ENCODE results near the gene RASA3. TPM values are rescaled to one million over a fixed set of nuclear protein-coding genes. Genes with fewer than 3 reads are reported as not detected.

RASA3 gene
- total RNA-seq, 1 donor from 2014 or later = 2.9 TPM

DNA sequence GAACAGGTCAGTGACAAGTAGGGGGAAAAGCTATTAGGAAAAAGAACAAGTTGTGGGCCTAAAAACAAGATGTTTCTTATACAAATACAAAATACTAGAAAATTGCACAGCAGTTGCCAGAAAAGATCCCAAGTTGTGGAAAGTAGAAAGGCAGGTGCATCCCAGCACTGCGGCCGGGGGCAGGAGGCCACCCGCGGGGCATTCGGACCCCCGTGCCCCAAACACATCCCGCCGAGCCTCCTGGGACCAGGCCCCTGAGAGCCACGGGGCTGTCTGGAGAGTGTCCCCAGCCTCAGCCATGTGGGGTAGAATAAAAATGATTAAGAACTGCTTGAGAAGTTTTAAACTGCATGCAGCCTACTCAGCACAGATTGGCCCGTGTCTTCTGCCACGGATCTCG is 11.4 kb downstream of the RASA3 start:
- no peak for DNase-seq (ENCODE audit: low spot score)
- Mint-ChIP-seq H3K36me3 (no peaks in the 10 kb centered on the region), H3K9me3 (no peaks in the 10 kb centered on the region), H3K4me3 (peak overlapping the region; percentile 69), H3K27ac (peak overlapping the region; percentile 81), H3K4me1 (peaks cover 56% of the 10 kb centered on the region), H3K27me3 (ENCODE audit: insufficient read depth, low read depth) (peaks cover under 1% of the 10 kb centered on the region)
- peaks cover 25% of the 10 kb centered on the region for H3K4me1 ChIP-seq
- H3K27me3 ChIP-seq = peaks cover 8% of the 10 kb centered on the region
- peaks cover 33% of the 10 kb centered on the region for H3F3A ChIP-seq (ENCODE audit: low read depth)
- H3K4me3 ChIP-seq = no peak overlapping the region
- H3K9me3 ChIP-seq (ENCODE audit: low read depth) = no peaks in the 10 kb centered on the region
- H4K20me1 ChIP-seq (ENCODE audit: low read depth) = peaks cover 5% of the 10 kb centered on the region
- H2AFZ ChIP-seq (replicated peaks) = no peak overlapping the region
- no peak overlapping the region for H3K27ac ChIP-seq
- no peak overlapping the region for H3K4me2 ChIP-seq
- H3K36me3 ChIP-seq = no peaks in the 10 kb centered on the region
- no peak overlapping the region for H3K9ac ChIP-seq
- TF ChIP-seq EZH2 (IDR thresholded peaks at IDR 0.05) (no peak), EZH2phosphoT487 (IDR thresholded peaks at IDR 0.05) (no peak)
- TF ChIP-seq, protein P1, sequence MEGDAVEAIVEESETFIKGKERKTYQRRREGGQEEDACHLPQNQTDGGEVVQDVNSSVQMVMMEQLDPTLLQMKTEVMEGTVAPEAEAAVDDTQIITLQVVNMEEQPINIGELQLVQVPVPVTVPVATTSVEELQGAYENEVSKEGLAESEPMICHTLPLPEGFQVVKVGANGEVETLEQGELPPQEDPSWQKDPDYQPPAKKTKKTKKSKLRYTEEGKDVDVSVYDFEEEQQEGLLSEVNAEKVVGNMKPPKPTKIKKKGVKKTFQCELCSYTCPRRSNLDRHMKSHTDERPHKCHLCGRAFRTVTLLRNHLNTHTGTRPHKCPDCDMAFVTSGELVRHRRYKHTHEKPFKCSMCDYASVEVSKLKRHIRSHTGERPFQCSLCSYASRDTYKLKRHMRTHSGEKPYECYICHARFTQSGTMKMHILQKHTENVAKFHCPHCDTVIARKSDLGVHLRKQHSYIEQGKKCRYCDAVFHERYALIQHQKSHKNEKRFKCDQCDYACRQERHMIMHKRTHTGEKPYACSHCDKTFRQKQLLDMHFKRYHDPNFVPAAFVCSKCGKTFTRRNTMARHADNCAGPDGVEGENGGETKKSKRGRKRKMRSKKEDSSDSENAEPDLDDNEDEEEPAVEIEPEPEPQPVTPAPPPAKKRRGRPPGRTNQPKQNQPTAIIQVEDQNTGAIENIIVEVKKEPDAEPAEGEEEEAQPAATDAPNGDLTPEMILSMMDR (IDR thresholded peaks at IDR 0.05) = no peak
- H3K79me2 ChIP-seq (ENCODE audit: low read depth) = no peaks in the 10 kb centered on the region

DNA sequence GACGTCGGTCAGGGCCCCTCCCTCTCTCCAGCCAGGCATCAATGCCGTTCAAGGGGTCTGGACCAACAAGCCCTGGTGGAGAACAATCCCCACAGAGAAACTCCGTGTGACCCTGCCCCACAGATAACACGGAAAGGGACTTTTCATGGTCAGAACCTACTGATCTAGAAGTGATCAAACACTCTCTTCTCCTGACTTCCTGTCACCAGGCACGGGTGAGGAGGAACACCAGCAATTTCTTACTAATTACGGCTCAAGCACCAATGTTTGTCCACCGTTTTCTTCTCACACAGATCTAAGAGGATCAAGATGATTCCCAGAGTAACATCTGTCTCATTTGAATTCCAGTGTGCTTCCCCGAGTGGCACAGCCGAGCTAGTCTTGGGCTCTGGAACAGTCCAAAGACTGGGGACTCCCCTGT is 11.8 kb downstream of the RASA3 start:
- Mint-ChIP-seq H3K27me3 (ENCODE audit: insufficient read depth, low read depth) (no peaks in the 10 kb centered on the region), H3K36me3 (peaks cover 1% of the 10 kb centered on the region), H3K4me3 (peak overlapping the region; percentile 69), H3K4me1 (peaks cover 59% of the 10 kb centered on the region), H3K9me3 (no peaks in the 10 kb centered on the region), H3K27ac (peak overlapping the region; percentile 81)
- H3F3A ChIP-seq (ENCODE audit: low read depth) = peaks cover 36% of the 10 kb centered on the region
- no peak overlapping the region for H3K27ac ChIP-seq
- H3K4me2 ChIP-seq = no peak overlapping the region
- H4K20me1 ChIP-seq (ENCODE audit: low read depth) = peaks cover 5% of the 10 kb centered on the region
- peaks cover 8% of the 10 kb centered on the region for H3K27me3 ChIP-seq
- no peak overlapping the region for H3K4me3 ChIP-seq
- peaks cover 25% of the 10 kb centered on the region for H3K4me1 ChIP-seq
- H2AFZ ChIP-seq (replicated peaks) = no peak overlapping the region
- H3K36me3 ChIP-seq = no peaks in the 10 kb centered on the region
- H3K9ac ChIP-seq = no peak overlapping the region
- no peaks in the 10 kb centered on the region for H3K9me3 ChIP-seq (ENCODE audit: low read depth)
- DNase-seq (ENCODE audit: low spot score) = no peak
- no peak for TF ChIP-seq EZH2phosphoT487 (IDR thresholded peaks at IDR 0.05)
- no peak for TF ChIP-seq EZH2 (IDR thresholded peaks at IDR 0.05)
- TF ChIP-seq, protein P1 (IDR thresholded peaks at IDR 0.05) = no peak
- H3K79me2 ChIP-seq (ENCODE audit: low read depth) = no peaks in the 10 kb centered on the region

- Histone ChIP-seq H3K27me3 (peaks cover 8% of the 10 kb centered on the region), H4K20me1 (ENCODE audit: low read depth) (peaks cover 5% of the 10 kb centered on the region), H3K36me3 (no peaks in the 10 kb centered on the region), H3K4me2 (peak overlapping the region; percentile 50), H3K79me2 (ENCODE audit: low read depth) (no peaks in the 10 kb centered on the region), H3K27ac (no peak overlapping the region), H2AFZ (replicated peaks) (no peak overlapping the region), H3K9ac (no peak overlapping the region), H3K4me3 (no peak overlapping the region), H3F3A (ENCODE audit: low read depth) (peaks cover 36% of the 10 kb centered on the region), H3K4me1 (peaks cover 25% of the 10 kb centered on the region), H3K9me3 (ENCODE audit: low read depth) (no peaks in the 10 kb centered on the region)
- H3K27me3 Mint-ChIP-seq (ENCODE audit: insufficient read depth, low read depth) = no peaks in the 10 kb centered on the region
- peaks cover 9% of the 10 kb centered on the region for H3K36me3 Mint-ChIP-seq
- peak; percentile 77 for DNase-seq (ENCODE audit: low spot score)
- H3K4me1 Mint-ChIP-seq = peaks cover 59% of the 10 kb centered on the region
- no peaks in the 10 kb centered on the region for H3K9me3 Mint-ChIP-seq
- H3K4me3 Mint-ChIP-seq = peak overlapping the region; percentile 64
- peak overlapping the region; percentile 23 for H3K27ac Mint-ChIP-seq
- TF ChIP-seq, protein P1 (IDR thresholded peaks at IDR 0.05) = no peak
- no peak for TF ChIP-seq EZH2 (IDR thresholded peaks at IDR 0.05)
- no peak for TF ChIP-seq EZH2phosphoT487 (IDR thresholded peaks at IDR 0.05)
Observed at GRCh38 chr13:114119196-114119595, 13.2 kb downstream of the RASA3 start.

Data from neural progenitor cell (in vitro differentiated cells).